Sciatic nerve (tissue), 2 donors: ENCODE results near the gene DBNDD2. TPM values are rescaled to one million over a fixed set of nuclear protein-coding genes. Genes with fewer than 3 reads are reported as not detected.

Source experiments
- ATAC-seq: fragments of 200-7000 bp; cut with Tn5 transposase; one replicate; pipeline ENCODE4 v1.9.1; 2020; ENCODE audit warnings: mild to moderate bottlenecking, moderate library complexity
- DNase-seq: peaks from one replicate; pipeline ENCODE4 v3.0.0-alpha.2; 2020; ENCODE audit warnings: low spot score
- intact Hi-C: fragments of 100-400 bp; cut with DNase I; formaldehyde crosslinking; loops from one replicate; pipeline ENCODE4 v1.14.2; 2022
- total RNA-seq: library from RNA; stranded (reverse); fragmentation: NEBNext Ultra II Directional; extraction: Animal tissue kit (Norgen Biotek cat#: 25700); gene quantifications from one replicate; pipeline ENCODE4 v1.2.1, GENCODE V29; 2021
- donor health status: DM: no; HTN: no; CAD: no.
- donor health status: DM: no; HTN: no; CAD: no.

The DBNDD2 gene
- total RNA-seq, 1 donor from 2014 or later = 49.0 TPM

DNA sequence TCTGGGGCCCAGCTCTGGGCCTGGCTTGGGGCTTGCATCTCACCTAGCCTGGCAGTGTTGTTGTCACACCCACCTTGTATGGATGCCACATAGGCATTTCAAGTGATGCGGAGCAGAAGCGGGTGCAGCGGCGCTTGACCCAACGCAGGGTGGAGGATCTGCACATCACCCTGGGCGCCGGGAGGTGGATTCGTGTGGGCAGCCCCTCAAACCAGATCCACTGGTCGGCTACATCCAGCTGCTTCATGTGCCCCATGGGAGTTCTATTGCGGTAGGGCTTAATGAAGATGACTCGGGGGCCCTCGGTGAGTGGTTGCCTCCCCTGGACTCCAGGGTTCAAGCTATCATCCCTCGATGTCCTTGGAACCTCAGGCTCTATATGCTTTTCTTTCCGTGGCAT, 33.1 kb upstream of the DBNDD2 start:
- ATAC-seq (no peak), DNase-seq (no peak)
- intact Hi-C loops = no loop called here

DNA sequence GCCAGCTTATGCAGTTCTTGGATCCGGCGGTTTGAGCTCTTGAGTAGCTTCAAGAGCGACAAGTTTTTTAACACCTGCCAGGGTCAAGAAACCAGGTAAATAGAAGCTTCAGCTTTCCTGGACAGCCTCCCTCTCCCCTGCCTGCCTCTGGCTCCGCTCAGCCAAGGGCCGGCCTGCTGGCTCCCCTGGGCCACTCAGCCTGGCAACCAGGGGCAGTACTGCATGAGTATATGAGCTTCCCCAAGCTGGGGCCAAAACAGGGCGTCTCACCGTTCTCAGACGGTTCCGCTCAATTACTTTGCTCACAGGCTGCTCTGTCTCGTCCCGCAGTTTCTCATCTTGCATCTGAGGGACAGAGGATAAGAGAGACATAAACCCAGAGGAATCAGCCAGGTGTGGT, 30.8 kb upstream of the DBNDD2 start:
- no peak for DNase-seq
- no peak for ATAC-seq
- intact Hi-C loops = no loop called here

DNA sequence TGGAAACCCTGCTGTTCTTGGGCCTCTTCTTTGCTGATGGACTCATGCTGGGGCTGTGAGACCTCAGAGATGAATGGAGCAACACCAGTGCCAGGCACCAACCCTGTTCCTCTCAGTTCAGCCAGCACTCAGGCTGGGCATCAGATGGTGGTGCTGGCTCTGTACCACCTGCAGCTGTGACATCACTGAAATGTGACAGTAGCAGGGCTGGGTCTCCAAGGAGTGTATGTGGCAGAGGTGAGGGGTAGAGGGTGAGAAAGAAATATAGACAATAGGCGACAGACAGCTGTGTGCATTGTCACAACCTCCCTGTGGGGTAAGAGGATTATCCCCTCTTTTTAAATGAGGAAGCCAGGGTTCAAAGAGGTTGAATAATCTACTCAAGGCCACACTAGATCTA, 29.9 kb upstream of the DBNDD2 start, which contains the start of gene TP53TG5:
TSS of gene TP53TG5 (minus strand) at position 135 of the 400 bp plus-strand sequence. CDS start at position 46, 89 bp downstream.
- intact Hi-C loops = no loop called here
- DNase-seq (no peak), ATAC-seq (no peak)

DNA sequence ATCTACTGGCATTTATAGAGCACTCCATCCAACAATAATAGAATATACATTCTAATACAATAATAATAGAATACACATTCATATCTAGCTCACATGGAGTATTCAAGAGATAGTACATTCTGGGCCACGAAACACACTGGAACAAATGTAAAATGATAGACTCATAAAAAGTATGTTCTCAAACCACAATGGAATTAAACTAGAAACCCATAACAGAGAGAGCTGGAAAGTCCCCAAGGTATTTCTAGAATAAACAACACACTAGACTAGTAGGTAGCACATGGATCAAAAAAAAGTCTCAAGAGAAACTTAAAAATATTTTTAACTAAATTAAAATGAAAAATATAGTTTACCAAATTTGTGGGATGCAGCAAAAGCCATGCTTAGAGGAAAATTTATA, 20.8 kb upstream of the DBNDD2 start:
- DNase-seq = no peak
- ATAC-seq = no peak
- intact Hi-C loops = no loop called here

DNA sequence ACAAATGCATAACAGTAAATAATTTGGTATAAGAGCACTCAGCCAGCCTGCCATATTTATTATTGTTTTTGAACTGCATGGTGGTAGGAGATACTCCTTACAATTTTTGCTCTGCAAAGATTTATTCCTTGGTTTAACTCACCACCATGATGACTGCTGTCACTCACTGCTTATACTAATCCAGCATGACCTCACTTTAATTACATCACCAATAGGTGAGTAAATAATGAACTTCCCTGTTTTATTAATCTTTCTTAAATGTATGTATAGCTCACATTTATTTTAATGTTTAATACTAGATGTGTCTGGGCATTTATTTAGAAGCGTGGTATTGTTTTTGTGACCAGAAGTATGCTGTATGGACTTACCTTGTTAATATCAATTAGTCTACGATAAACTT, 17.2 kb upstream of the DBNDD2 start:
- intact Hi-C loops = no loop called here
- ATAC-seq (no peak), DNase-seq (no peak)

DNA sequence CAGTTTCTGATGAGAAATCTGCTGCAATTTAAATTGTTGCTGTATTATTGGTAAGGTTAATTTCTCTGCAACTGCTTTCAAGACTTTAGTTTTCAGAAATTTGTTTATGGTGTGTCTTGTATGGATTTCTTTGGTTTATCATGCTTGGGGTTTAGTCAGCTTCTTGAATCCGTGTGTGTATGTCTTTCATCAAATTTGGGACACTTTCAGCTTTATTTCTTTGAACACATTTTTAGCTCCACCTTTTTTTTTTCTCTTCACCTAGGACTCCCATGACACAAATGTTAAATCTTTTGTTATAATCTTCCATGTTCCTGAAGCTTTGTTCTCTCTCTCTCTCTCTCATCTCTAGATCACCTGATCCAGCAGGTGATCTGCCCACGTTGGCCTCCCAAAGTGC, 16.5 kb upstream of the DBNDD2 start:
- intact Hi-C loops = no loop called here
- DNase-seq (no peak), ATAC-seq (no peak)

DNA sequence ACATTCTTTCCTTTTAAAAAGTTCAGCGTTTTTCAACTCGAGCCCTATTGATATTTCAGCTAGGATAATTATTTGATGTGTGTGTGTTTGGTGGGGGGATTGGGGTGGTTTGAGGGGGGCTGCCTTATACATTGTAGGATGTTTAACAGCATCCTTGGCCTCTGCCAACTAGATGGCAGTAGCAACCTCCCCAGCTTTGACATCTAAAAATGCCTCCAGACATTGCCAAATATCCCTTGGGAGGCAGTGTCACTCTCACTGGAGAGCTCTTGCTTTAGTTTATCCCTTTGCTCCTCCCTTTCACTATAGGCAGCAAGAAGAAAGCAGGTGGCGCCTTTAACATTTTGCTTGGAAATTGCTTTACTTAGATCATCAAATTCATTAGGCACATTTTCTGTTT, 15.4 kb upstream of the DBNDD2 start:
- DNase-seq (no peak), ATAC-seq (no peak)
- intact Hi-C loops = no loop called here

DNA sequence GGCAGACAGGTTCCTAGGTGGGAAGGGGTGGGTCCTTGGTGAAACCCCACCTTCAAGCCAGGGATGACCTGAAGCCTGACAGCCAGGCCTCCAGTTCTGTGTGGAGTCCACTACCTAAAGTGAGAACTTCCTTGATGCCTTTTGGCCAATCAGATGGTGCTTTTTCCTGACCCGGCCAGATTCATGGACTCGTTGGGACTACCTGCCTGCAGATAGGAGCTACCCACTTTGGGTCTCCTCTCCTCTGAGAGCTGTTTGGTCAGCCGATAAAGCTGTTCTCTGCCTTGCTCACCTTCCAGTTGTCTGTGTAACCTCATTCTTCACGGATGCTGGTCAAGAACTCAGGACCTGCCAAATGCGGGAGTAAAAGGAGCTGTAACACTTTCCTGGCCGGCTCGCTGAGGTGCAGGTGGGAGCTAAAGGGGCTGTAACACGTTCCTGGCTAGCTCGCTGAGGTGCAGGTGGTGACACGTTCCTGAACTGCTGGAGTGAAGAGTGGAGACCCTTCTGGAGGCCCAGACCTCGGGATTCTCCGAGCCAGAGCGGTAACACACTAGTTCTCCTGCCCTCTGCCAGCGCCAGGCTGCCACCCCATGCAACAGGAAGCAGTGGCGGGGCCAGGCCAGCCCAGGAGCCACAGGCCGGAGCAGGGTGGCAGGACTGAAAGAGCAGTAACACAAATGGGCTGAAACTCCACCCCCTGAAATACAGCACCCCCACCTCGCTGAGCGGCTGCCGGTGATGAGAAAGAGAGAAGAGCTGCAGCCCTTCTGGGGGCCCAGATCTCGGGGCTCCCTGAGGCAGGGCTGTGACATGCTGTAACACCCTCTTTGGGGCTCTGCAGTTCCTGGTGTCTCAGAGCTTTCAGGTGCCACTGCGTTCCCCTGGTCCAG, 13.6 kb upstream of the DBNDD2 start:
- no peak for DNase-seq
- intact Hi-C loops = no loop called here
- ATAC-seq = no peak

DNA sequence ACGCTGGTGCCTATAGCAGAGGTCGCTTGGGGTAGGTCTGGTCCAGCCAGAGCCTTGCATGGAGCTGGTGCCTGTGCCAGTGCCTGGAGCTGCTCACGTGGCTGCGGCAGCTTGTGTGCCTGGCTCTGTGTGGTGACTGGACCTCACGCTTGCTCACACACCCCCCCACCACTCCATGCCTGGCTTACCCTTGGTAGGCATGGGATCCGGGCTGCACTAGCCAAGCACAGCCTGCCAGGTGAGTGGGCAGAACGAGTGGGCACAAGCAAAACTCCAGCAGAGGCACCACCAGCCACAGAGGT, 13.0 kb upstream of the DBNDD2 start:
- ATAC-seq = no peak
- intact Hi-C loops = no loop called here
- DNase-seq = no peak

DNA sequence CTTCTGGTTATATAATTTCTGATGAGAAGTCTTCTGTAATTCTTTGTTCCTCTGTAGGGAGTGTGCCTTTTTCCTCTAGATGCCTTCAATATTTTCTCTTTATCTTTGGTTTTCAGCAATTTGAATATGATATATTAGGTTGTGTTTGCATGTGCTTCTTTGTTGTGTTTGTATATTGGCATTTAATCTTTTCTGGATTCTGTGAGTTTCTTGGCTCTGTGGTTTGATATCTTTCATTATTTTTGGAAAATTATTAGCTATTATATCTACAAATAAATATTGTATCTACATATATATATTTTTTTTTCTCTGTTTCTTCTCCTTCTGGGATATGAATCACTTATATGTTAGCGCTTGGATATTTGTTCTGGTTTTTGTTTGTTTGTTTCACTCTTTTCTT, 9.1 kb upstream of the DBNDD2 start:
- DNase-seq = no peak
- no peak for ATAC-seq
- intact Hi-C loops = no loop called here

DNA sequence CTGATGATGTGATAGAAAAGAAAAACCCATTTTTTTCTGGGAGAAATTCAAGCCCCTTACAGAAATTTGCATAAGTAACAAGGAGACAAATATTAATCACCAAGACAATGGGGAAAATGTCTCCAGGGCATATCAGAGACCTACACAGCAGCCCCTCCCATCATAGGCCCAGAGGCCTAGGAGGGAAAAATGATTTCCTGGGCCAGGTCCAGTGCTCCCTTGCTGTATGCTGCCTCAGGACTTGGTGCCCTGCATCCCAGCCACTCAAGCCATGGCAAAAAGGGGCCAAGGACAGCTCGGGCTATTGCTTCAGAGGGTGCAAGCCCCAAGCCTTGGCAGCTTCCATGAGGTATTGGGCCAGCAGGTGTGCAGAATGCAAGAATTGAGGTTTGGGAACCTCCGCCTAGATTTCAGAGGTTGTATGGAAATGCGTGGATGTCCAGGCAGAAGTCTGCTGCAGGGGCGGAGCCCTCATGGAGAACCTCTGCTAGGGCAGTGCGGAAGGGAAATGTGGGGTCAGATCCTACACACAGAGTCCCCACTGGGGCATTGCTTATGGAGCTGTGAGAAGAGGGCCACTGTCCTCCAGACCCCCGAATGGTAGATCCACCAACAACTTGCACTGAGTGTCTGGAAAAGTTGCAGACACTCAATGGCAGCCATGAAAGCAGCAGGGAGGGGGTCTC, 7.6 kb upstream of the DBNDD2 start:
- intact Hi-C loops = no loop called here
- DNase-seq (no peak), ATAC-seq (no peak)

DNA sequence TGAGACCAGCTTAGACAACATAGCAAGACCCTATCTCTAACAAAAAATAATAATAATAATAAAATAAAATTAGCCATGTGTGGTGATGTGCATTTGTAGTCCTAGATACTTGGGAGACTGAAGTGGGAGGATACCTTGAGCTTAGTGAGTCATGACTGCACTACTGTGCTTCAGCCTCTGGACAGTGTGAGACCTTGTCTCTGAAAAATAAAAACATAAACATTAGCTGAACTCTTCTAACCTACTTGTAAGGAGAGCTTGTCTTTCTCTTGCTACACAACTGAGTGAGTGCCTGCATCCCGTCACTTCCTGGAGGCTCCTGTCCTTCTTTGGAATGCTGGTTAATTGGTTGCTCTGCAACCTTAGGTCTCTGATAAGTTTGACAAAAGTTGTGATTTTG, 5.1 kb upstream of the DBNDD2 start:
- ATAC-seq (no peak), DNase-seq (no peak)
- intact Hi-C loops = no loop called here

DNA sequence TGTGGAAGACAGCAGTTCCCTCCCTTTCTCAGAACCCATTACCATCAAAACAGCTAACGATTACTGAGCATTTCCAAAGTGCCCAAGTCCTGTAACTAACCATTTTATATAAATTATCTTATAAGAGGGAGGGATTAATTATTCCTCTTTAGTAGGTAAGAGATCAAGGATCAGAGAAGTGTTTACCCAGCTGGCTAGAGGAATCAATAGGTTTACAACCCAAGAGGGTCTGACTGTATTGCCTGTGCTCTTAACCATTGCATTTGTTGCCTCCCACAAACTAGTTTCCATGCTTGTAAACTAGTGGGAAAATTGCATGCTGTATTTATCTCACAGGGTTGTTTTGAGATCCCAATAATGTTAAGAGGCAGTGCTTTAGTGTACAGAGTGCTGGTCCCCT, 3.7 kb upstream of the DBNDD2 start:
- DNase-seq (no peak), ATAC-seq (no peak)
- intact Hi-C loops = no loop called here

DNA sequence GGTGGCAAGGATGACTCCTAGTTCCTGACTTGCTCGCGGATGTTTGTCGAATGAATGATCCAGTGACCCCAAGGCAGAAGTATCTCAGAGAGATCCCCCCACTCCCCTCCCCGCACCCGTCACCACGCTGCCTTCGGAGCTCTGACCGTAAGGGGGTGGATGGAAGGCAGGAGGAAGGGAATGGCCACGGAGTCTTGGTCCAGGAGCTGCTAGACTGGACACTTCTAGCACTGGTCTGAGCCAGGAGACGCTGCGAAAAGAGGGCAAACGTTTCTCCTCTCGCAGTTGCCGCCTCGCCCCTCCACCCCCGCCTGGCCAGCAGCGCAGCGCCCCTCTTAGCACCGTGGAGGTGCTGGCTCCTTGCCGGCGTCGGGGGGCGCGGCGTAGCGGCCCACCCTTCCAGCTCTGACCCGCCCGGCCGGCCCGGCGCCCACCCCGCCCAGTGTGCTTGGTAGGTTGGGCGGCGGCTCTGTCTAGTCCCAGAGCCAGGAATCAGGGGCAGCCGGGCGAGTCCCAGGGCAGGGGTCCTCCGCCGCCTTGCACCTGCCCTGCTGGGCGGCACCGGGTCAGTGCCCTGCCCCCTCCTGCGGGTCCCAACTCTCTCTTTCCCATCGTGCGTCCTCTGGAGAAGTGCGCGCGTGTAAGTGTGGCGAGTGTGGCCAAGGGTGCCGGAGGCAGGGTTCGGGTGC, 2.4 kb upstream of the DBNDD2 start:
- ATAC-seq = peak; percentile 48
- no peak for DNase-seq

DNA sequence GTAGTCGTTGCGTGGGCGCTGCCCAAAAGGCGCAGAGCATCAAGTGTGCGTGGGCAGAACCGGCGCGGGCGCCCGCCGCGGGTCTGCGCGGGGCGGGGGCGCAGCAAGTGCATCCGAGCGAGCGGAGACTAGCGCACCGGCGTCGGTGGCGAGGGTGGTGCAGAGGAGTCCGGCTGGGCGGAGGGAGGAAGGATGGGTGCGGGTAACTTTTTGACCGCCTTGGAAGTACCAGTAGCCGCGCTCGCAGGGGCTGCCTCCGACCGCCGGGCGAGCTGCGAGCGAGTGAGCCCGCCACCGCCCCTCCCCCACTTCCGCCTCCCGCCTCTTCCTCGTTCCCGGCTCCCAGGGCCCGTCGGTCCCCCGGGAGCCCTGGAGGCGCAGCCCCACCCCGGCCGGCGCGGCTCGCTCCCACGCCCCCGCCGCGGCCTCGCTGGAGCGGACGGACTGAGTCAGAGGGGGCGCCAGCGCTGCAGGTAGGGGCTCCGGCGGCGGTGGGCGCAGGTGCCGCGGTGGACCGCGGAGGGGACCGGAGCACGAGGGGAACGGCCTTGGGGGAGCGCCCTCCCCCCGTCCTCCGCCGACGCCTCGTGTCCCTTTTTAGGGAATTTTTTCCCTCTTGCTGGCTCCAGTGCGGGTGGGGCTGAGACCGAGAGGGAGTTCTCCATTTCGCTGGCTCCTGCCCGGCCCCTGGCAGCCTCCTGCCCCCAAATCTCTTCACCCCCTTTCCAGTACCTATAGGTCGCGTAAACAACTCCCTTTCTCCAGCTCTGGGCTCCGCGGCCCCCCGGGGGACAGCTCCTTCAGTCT, 1.6 kb upstream of the DBNDD2 start:
- DNase-seq (peak; percentile 87), ATAC-seq (peak; percentile 73)
- intact Hi-C loops = no loop called here

More for the DNA sequence above, 2.4 kb upstream of the DBNDD2 start:
- intact Hi-C loops = no loop called here

DNA sequence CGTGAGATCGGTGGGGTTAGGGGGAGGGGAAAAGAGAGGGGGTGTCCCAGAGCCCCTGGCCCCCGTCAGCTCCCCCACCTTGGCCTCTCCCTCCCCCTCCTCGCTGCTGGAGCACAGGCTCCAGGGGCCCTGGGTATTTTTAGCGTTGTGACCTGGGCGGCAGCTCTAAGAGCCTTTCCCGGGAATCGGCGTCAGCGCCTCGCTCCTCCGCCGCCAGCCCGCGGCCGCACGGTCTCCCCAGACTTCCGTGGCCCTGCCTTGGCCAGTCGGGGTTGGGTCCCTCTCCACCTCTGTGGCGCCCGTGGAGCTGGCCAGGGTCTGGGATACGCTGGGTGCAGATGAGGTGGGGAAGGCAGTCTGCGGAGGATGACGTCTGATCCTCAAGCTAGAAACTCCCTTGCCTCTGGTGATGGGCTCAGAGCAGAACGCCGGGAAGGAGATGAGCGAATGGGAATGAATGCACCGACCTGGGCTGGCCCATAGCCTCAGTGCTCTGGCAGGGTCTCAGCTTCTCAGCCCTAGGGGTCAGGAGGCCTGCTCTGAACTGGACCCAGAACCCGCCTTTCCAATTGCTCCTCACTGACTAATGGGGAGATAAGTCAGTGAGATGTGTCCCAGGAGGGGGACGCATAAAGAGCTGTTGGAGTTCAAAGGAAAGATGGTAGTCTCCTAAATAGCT, 883 bp upstream of the DBNDD2 start:
- DNase-seq (peak; percentile 74), ATAC-seq (peak; percentile 79)
- intact Hi-C loops = no loop called here

DNA sequence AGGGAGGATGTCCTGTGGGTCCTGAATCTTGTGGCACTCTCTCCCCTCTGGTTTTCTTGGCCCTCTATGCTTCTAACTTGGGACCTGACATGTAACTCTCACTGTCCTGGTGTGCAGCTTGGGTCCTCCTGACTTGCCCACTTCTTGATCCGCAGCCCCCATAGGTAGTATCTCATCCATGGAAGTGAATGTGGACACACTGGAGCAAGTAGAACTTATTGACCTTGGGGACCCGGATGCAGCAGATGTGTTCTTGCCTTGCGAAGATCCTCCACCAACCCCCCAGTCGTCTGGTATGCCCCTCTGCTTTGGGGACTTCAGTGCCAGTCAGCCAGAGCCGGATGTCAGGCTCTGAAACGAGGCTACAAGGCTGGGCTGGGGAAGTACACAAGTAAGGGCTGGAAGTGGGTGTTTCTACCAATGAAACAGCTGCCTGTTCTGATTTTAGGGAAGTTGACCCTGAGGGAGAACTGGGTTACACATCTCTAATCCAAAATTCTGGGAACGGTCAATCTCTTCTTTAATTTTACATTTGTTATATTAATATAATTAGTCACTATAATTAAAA, 641 bp downstream of the DBNDD2 start:
- no peak for ATAC-seq
- intact Hi-C loops = no loop called here
- no peak for DNase-seq

DNA sequence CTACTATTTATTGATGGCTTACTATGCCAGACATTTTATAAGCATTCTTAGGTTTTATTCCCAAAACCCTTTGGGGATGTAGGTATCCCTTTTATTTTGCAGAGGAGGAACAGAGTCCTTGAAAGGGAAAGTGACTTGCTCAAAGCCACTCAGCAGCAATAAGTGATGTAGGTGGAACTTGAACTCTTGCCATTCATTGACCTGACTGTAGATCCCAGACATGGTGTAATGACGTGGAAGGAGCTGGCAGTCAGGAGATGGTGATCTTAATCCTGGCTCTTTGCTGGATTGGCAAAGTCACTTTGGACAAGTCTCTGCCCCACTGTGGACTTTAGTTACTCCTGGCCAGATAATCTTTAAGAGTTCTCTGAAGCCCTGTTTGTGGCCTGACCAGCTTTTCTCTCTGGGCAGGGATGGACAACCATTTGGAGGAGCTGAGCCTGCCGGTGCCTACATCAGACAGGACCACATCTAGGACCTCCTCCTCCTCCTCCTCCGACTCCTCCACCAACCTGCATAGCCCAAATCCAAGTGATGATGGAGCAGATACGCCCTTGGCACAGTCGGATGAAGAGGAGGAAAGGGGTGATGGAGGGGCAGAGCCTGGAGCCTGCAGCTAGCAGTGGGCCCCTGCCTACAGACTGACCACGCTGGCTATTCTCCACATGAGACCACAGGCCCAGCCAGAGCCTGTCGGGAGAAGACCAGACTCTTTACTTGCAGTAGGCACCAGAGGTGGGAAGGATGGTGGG, 1.6 kb downstream of the DBNDD2 start:
- intact Hi-C loops = no loop called here
- DNase-seq (no peak), ATAC-seq (no peak)
